ENCODE results near the gene TOMM40. TPM values are rescaled to one million over a fixed set of nuclear protein-coding genes. Genes with fewer than 3 reads are reported as not detected.
"Not testable (repeated sequence)": the region's sequence is repeated elsewhere in the genome, so short reads cannot be mapped to it uniquely, and the experiment has no call there.

Gene TOMM40
- polyA plus RNA-seq, 4 donors = 24.6 to 82.7 (median 29.0) TPM

GRCh38 chr19:44913512-44914432, 22.7 kb downstream of the TOMM40 start:
- H3K27me3 ChIP-seq (ENCODE audit: control insufficient read depth in 3 of 3, insufficient read depth in 3 of 3, low read length in 3 of 3); H3K9me3 ChIP-seq (ENCODE audit: control insufficient read depth in 2 of 2, insufficient read depth in 1 of 2, low read depth in 1 of 2, low read length in 1 of 2); FAIRE-seq; H3K36me3 ChIP-seq (ENCODE audit: control insufficient read depth in 3 of 3, insufficient read depth in 2 of 3, low read depth in 1 of 3, low read length in 3 of 3): not testable (repeated sequence)
- Histone ChIP-seq H3K4me3 (ENCODE audit: low read depth in 1 of 3, low read length in 3 of 3) (peak overlapping the region in 1 of 3 donors; percentile 64), H3K27ac (ENCODE audit: low read depth in 1 of 3, low read length in 2 of 3) (peak overlapping the region in 1 of 3 donors; percentile 11), H3K4me1 (ENCODE audit: control insufficient read depth in 3 of 3, insufficient read depth in 2 of 3, low read depth in 1 of 3, low read length in 2 of 3) (peaks cover 2 to 13% (median 3%) of the 10 kb centered on the region in 3 donors)
- DNase-seq = peak; percentile 10 to 28
- WGBS, 3 donors = 24 to 48% (median 37%) methylated on average over 23 of the region's 23 CpGs

GRCh38 chr19:44914433-44915206, 23.6 kb downstream of the TOMM40 start, which contains the start of gene APOC1:
APOC1 (plus strand) TSS chr19:44914608; CDS start chr19:44914892, 284 bp downstream.
- Histone ChIP-seq H3K4me1 (ENCODE audit: control insufficient read depth in 3 of 3, insufficient read depth in 2 of 3, low read depth in 1 of 3, low read length in 2 of 3) (peaks cover 2 to 13% (median 3%) of the 10 kb centered on the region in 3 donors), H3K27ac (ENCODE audit: low read depth in 1 of 3, low read length in 2 of 3) (peak within 1 kb of the TSS in 1 of 3 donors; percentile 11), H3K4me3 (ENCODE audit: low read depth in 1 of 3, low read length in 3 of 3) (peak within 1 kb of the TSS in 2 of 3 donors; percentile 24 to 64)
- not testable (repeated sequence) for H3K36me3 ChIP-seq (ENCODE audit: control insufficient read depth in 3 of 3, insufficient read depth in 2 of 3, low read depth in 1 of 3, low read length in 3 of 3); H3K9me3 ChIP-seq (ENCODE audit: control insufficient read depth in 2 of 2, insufficient read depth in 1 of 2, low read depth in 1 of 2, low read length in 1 of 2); H3K27me3 ChIP-seq (ENCODE audit: control insufficient read depth in 3 of 3, insufficient read depth in 3 of 3, low read length in 3 of 3); FAIRE-seq
- WGBS, 3 donors = 2 to 6% (median 3%) methylated on average over 25 to 28 of the region's 28 CpGs
- peak; percentile 82 to 94 for DNase-seq

GRCh38 chr19:44924243-44924725, 33.2 kb downstream of the TOMM40 start:
- DNase-seq (no peak), FAIRE-seq (no peak)
- H3K27me3 ChIP-seq (ENCODE audit: control insufficient read depth in 3 of 3, insufficient read depth in 3 of 3, low read length in 3 of 3) = no peaks in the 10 kb centered on the region
- no peak overlapping the region for H3K4me3 ChIP-seq (ENCODE audit: low read depth in 1 of 3, low read length in 3 of 3)
- H3K27ac ChIP-seq (ENCODE audit: low read depth in 1 of 3, low read length in 2 of 3) = peak overlapping the region in 1 of 3 donors; percentile 22
- H3K9me3 ChIP-seq (ENCODE audit: control insufficient read depth in 2 of 2, insufficient read depth in 1 of 2, low read depth in 1 of 2, low read length in 1 of 2) = no peaks in the 10 kb centered on the region
- no peaks in the 10 kb centered on the region for H3K4me1 ChIP-seq (ENCODE audit: control insufficient read depth in 3 of 3, insufficient read depth in 2 of 3, low read depth in 1 of 3, low read length in 2 of 3)
- 63 to 69% (median 63%) methylated on average over 8 of the region's 8 CpGs for WGBS, 3 donors
- H3K36me3 ChIP-seq (ENCODE audit: control insufficient read depth in 3 of 3, insufficient read depth in 2 of 3, low read depth in 1 of 3, low read length in 3 of 3) = no peaks in the 10 kb centered on the region

GRCh38 chr19:44925114-44925891, 34.2 kb downstream of the TOMM40 start:
- Histone ChIP-seq H3K9me3 (ENCODE audit: control insufficient read depth in 2 of 2, insufficient read depth in 1 of 2, low read depth in 1 of 2, low read length in 1 of 2) (no peaks in the 10 kb centered on the region), H3K4me3 (ENCODE audit: low read depth in 1 of 3, low read length in 3 of 3) (no peak overlapping the region), H3K27me3 (ENCODE audit: control insufficient read depth in 3 of 3, insufficient read depth in 3 of 3, low read length in 3 of 3) (no peaks in the 10 kb centered on the region), H3K4me1 (ENCODE audit: control insufficient read depth in 3 of 3, insufficient read depth in 2 of 3, low read depth in 1 of 3, low read length in 2 of 3) (no peaks in the 10 kb centered on the region), H3K27ac (ENCODE audit: low read depth in 1 of 3, low read length in 2 of 3) (peak overlapping the region in 1 of 3 donors; percentile 60), H3K36me3 (ENCODE audit: control insufficient read depth in 3 of 3, insufficient read depth in 2 of 3, low read depth in 1 of 3, low read length in 3 of 3) (no peaks in the 10 kb centered on the region)
- FAIRE-seq (no peak), DNase-seq (no peak)
- WGBS, 3 donors = 45 to 62% (median 59%) methylated on average over 8 of the region's 8 CpGs

- 46 to 47% (median 47%) methylated on average over 12 to 19 of the region's 19 CpGs for WGBS, 3 donors
- H3K27ac ChIP-seq (ENCODE audit: low read depth in 1 of 3, low read length in 2 of 3); H3K9me3 ChIP-seq (ENCODE audit: control insufficient read depth in 2 of 2, insufficient read depth in 1 of 2, low read depth in 1 of 2, low read length in 1 of 2); H3K36me3 ChIP-seq (ENCODE audit: control insufficient read depth in 3 of 3, insufficient read depth in 2 of 3, low read depth in 1 of 3, low read length in 3 of 3); H3K4me1 ChIP-seq (ENCODE audit: control insufficient read depth in 3 of 3, insufficient read depth in 2 of 3, low read depth in 1 of 3, low read length in 2 of 3); DNase-seq; FAIRE-seq; H3K4me3 ChIP-seq (ENCODE audit: low read depth in 1 of 3, low read length in 3 of 3); H3K27me3 ChIP-seq (ENCODE audit: control insufficient read depth in 3 of 3, insufficient read depth in 3 of 3, low read length in 3 of 3): not testable (repeated sequence)
These were observed 35.4 kb downstream of the TOMM40 start for GRCh38 chr19:44926245-44927077.

- H3K27me3 ChIP-seq (ENCODE audit: control insufficient read depth in 3 of 3, insufficient read depth in 3 of 3, low read length in 3 of 3) = no peaks in the 10 kb centered on the region
- peak overlapping the region in 1 of 3 donors; percentile 76 for H3K27ac ChIP-seq (ENCODE audit: low read depth in 1 of 3, low read length in 2 of 3)
- no peaks in the 10 kb centered on the region for H3K9me3 ChIP-seq (ENCODE audit: control insufficient read depth in 2 of 2, insufficient read depth in 1 of 2, low read depth in 1 of 2, low read length in 1 of 2)
- DNase-seq = no peak
- no peaks in the 10 kb centered on the region for H3K4me1 ChIP-seq (ENCODE audit: control insufficient read depth in 3 of 3, insufficient read depth in 2 of 3, low read depth in 1 of 3, low read length in 2 of 3)
- FAIRE-seq = no peak
- no peaks in the 10 kb centered on the region for H3K36me3 ChIP-seq (ENCODE audit: control insufficient read depth in 3 of 3, insufficient read depth in 2 of 3, low read depth in 1 of 3, low read length in 3 of 3)
- 44 to 46% (median 45%) methylated on average over 5 of the region's 5 CpGs for WGBS, 3 donors
- no peak overlapping the region for H3K4me3 ChIP-seq (ENCODE audit: low read depth in 1 of 3, low read length in 3 of 3)
These were observed 36.7 kb downstream of the TOMM40 start for GRCh38 chr19:44927746-44928145.

- Histone ChIP-seq H3K27me3 (ENCODE audit: control insufficient read depth in 3 of 3, insufficient read depth in 3 of 3, low read length in 3 of 3) (no peaks in the 10 kb centered on the region), H3K36me3 (ENCODE audit: control insufficient read depth in 3 of 3, insufficient read depth in 2 of 3, low read depth in 1 of 3, low read length in 3 of 3) (no peaks in the 10 kb centered on the region), H3K27ac (ENCODE audit: low read depth in 1 of 3, low read length in 2 of 3) (no peak overlapping the region), H3K4me3 (ENCODE audit: low read depth in 1 of 3, low read length in 3 of 3) (no peak overlapping the region), H3K9me3 (ENCODE audit: control insufficient read depth in 2 of 2, insufficient read depth in 1 of 2, low read depth in 1 of 2, low read length in 1 of 2) (no peaks in the 10 kb centered on the region), H3K4me1 (ENCODE audit: control insufficient read depth in 3 of 3, insufficient read depth in 2 of 3, low read depth in 1 of 3, low read length in 2 of 3) (no peaks in the 10 kb centered on the region)
- no peak for DNase-seq
- FAIRE-seq = no peak
- 33 to 66% (median 43%) methylated on average over 7 of the region's 7 CpGs for WGBS, 3 donors
These were observed 39.0 kb downstream of the TOMM40 start for GRCh38 chr19:44930088-44930487.
